Osteoblast (primary cell): ENCODE results near the gene EPHA4. TPM values are rescaled to one million over a fixed set of nuclear protein-coding genes. Genes with fewer than 3 reads are reported as not detected.
A peak's percentile ranks its signal among the peaks of the same experiment; 100 is the strongest.

Source experiments
- DNase-seq: peaks from one replicate; pipeline ENCODE4 v3.0.0; 2011; ENCODE audit warnings: low spot score, mixed read lengths; ENCODE audit not compliant: insufficient read length; ENCODE audit errors: missing footprints
- H2AFZ ChIP-seq: 2 replicates; pipeline ENCODE4 v1.6.0; 2011; ENCODE audit warnings: mild to moderate bottlenecking, low read length
- H3K27ac ChIP-seq: 2 replicates; pipeline ENCODE4 v1.5.1; 2011; ENCODE audit warnings: mild to moderate bottlenecking, low read depth, low read length, moderate library complexity
- H3K27me3 ChIP-seq: 2 replicates; pipeline ENCODE4 v1.6.0; 2012; ENCODE audit warnings: mild to moderate bottlenecking, control low read depth, inconsistent platforms, low read length, moderate library complexity; ENCODE audit not compliant: insufficient read depth
- H3K36me3 ChIP-seq: 2 replicates; pipeline ENCODE4 v1.5.1; 2011; ENCODE audit warnings: mild to moderate bottlenecking, low read length, control low read depth, moderate library complexity; ENCODE audit not compliant: insufficient read depth
- H3K4me1 ChIP-seq: 2 replicates; pipeline ENCODE4 v1.5.1; 2011; ENCODE audit warnings: mild to moderate bottlenecking, low read length, control low read depth, moderate library complexity; ENCODE audit not compliant: insufficient read depth
- H3K4me2 ChIP-seq: 2 replicates; pipeline ENCODE4 v1.6.0; 2011; ENCODE audit warnings: mild to moderate bottlenecking, low read length; ENCODE audit not compliant: insufficient read depth
- H3K4me3 ChIP-seq: fragments of 200-600 bp; sonication (generic); 3 replicates; pipeline ENCODE4 v1.5.1; 2012; ENCODE audit warnings: mild to moderate bottlenecking, low read length, inconsistent platforms; ENCODE audit not compliant: insufficient read depth
- H3K79me2 ChIP-seq: 2 replicates; pipeline ENCODE4 v1.6.0; 2012; ENCODE audit warnings: mild to moderate bottlenecking, low read length, control low read depth, inconsistent platforms; ENCODE audit not compliant: insufficient read depth
- H3K9me3 ChIP-seq: 2 replicates; pipeline ENCODE4 v1.5.1; 2011; ENCODE audit warnings: low read depth, low read length, control low read depth
- H4K20me1 ChIP-seq: 2 replicates; pipeline ENCODE4 v1.6.0; 2012; ENCODE audit warnings: mild to moderate bottlenecking, low read length, control low read depth; ENCODE audit not compliant: insufficient read depth
- total RNA-seq: library from RNA; depleted of rRNA; stranded (reverse); fragments of >200 nt; gene quantifications from 2 replicates; pipeline ENCODE4 v1.2.3, GENCODE V29; 2012
- TF ChIP-seq, protein P1 (sequence below): IDR thresholded peaks from 2 replicates; pipeline ENCODE4 v1.5.1; 2011; ENCODE audit warnings: mild to moderate bottlenecking, low read depth, low read length, moderate library complexity; ENCODE audit errors: extremely low read depth

Gene EPHA4
- total RNA-seq, 1 donor, result 15.9 TPM

- TF ChIP-seq, protein P1, sequence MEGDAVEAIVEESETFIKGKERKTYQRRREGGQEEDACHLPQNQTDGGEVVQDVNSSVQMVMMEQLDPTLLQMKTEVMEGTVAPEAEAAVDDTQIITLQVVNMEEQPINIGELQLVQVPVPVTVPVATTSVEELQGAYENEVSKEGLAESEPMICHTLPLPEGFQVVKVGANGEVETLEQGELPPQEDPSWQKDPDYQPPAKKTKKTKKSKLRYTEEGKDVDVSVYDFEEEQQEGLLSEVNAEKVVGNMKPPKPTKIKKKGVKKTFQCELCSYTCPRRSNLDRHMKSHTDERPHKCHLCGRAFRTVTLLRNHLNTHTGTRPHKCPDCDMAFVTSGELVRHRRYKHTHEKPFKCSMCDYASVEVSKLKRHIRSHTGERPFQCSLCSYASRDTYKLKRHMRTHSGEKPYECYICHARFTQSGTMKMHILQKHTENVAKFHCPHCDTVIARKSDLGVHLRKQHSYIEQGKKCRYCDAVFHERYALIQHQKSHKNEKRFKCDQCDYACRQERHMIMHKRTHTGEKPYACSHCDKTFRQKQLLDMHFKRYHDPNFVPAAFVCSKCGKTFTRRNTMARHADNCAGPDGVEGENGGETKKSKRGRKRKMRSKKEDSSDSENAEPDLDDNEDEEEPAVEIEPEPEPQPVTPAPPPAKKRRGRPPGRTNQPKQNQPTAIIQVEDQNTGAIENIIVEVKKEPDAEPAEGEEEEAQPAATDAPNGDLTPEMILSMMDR, result peak; percentile 77
- H3K4me2 ChIP-seq, result peak overlapping the region; percentile 99
These were observed 1.5 kb upstream of the EPHA4 start for GRCh38 chr2:221573430-221574230.

GRCh38 chr2:221572821-221573429, 821 bp upstream of the EPHA4 start:
- TF ChIP-seq, protein P1, result no peak
- peak overlapping the region; percentile 91 for H2AFZ ChIP-seq
- no peaks in the 10 kb centered on the region for H3K36me3 ChIP-seq
- H3K4me1 ChIP-seq, result peaks cover 10% of the 10 kb centered on the region
- DNase-seq, result peak; percentile 86
- H4K20me1 ChIP-seq, result no peaks in the 10 kb centered on the region
- H3K79me2 ChIP-seq, result no peaks in the 10 kb centered on the region
- no peaks in the 10 kb centered on the region for H3K9me3 ChIP-seq
- H3K4me3 ChIP-seq, result peak overlapping the region; percentile 80
- peak overlapping the region; percentile 99 for H3K4me2 ChIP-seq
- peak overlapping the region; percentile 17 for H3K27ac ChIP-seq
- peaks cover 15% of the 10 kb centered on the region for H3K27me3 ChIP-seq

More at GRCh38 chr2:221573430-221574230, 1.5 kb upstream of the EPHA4 start:
- H2AFZ ChIP-seq, result peak overlapping the region; percentile 98
- H3K4me3 ChIP-seq, result peak overlapping the region; percentile 80
- peak; percentile 98 for DNase-seq
- H3K79me2 ChIP-seq, result no peaks in the 10 kb centered on the region
- peaks cover 15% of the 10 kb centered on the region for H3K27me3 ChIP-seq
- H4K20me1 ChIP-seq, result no peaks in the 10 kb centered on the region
- H3K9me3 ChIP-seq, result no peaks in the 10 kb centered on the region
- H3K27ac ChIP-seq, result peak overlapping the region; percentile 17
- H3K36me3 ChIP-seq, result no peaks in the 10 kb centered on the region
- peaks cover 10% of the 10 kb centered on the region for H3K4me1 ChIP-seq

DNA sequence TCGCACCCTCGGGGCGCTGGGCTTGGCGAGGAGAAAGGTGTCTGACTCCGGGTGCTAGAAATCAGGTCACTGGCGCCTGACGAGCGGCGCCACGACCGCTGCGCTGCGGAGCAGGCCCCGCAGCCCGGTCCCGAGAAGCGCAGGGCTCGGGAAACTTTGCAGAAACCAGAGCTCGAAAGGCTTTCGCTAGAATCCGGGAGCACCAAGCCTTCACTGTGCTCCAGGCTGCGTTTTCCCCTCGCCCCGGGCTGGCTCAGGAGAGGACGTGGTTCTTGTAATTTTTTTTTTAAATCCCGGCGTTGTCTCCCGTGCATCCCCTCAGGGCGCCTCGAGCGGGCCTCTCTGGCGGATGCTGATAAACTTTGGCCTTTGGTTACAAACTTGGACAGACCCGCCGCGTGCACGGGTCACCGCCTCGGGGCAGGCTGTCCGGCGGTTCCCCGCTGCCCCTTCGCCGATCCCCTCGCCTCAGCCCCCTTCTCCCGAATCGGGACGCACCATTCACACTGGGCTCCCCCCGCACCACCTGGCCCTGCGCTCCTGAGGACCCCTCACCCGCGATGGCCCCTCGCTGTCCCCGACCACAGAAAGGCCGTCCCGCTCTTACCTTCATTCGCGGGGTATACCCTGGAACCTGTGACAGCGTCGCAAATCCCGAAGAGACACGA, 419 bp downstream of the EPHA4 start:
- peak overlapping the region; percentile 88 for H2AFZ ChIP-seq
- H3K27me3 ChIP-seq, result peaks cover 15% of the 10 kb centered on the region
- H3K27ac ChIP-seq, result peak overlapping the region; percentile 51
- H3K4me2 ChIP-seq, result peak overlapping the region; percentile 99
- H3K36me3 ChIP-seq, result no peaks in the 10 kb centered on the region
- peak overlapping the region; percentile 80 for H3K4me3 ChIP-seq
- H4K20me1 ChIP-seq, result no peaks in the 10 kb centered on the region
- DNase-seq, result peak; percentile 69
- no peaks in the 10 kb centered on the region for H3K9me3 ChIP-seq
- TF ChIP-seq, protein P1, result no peak
- H3K79me2 ChIP-seq, result no peaks in the 10 kb centered on the region
- H3K4me1 ChIP-seq, result peaks cover 15% of the 10 kb centered on the region

- H4K20me1 ChIP-seq, result no peaks in the 10 kb centered on the region
- H3K27me3 ChIP-seq, result peaks cover 15% of the 10 kb centered on the region
- no peaks in the 10 kb centered on the region for H3K79me2 ChIP-seq
- H3K36me3 ChIP-seq, result no peaks in the 10 kb centered on the region
- H3K9me3 ChIP-seq, result no peaks in the 10 kb centered on the region
- peaks cover 15% of the 10 kb centered on the region for H3K4me1 ChIP-seq
- TF ChIP-seq, protein P1, result no peak
- peak; percentile 72 for DNase-seq
- H2AFZ ChIP-seq, result peak overlapping the region; percentile 88
- peak overlapping the region; percentile 99 for H3K4me2 ChIP-seq
- H3K4me3 ChIP-seq, result peak overlapping the region; percentile 80
- H3K27ac ChIP-seq, result no peak overlapping the region
These were observed 1.0 kb downstream of the EPHA4 start for GRCh38 chr2:221571025-221571550.
